ACC112 (cell line): ENCODE measurements around the gene MAP3K4.

Experiments used
- H2AFZ ChIP-seq: fragments of 200-600 bp; sonication (generic); one replicate; pipeline ENCODE4 v1.6.0; 2017; ENCODE audit warnings: antibody characterized with exemption, low read length; ENCODE audit not compliant: unreplicated experiment
- H3K27ac ChIP-seq: fragments of 200-600 bp; sonication (generic); 2 replicates; pipeline ENCODE4 v1.5.1; 2014; ENCODE audit warnings: low read depth, mild to moderate bottlenecking, antibody characterized with exemption, low read length, moderate library complexity
- H3K27me3 ChIP-seq: fragments of 200-600 bp; sonication (generic); 2 replicates; pipeline ENCODE4 v1.6.1; 2014; ENCODE audit warnings: mild to moderate bottlenecking, antibody characterized with exemption, low read length, moderate library complexity, mixed read lengths; ENCODE audit not compliant: insufficient read depth
- H3K36me3 ChIP-seq: fragments of 200-600 bp; sonication (generic); 2 replicates; pipeline ENCODE4 v1.6.1; 2016; ENCODE audit warnings: mild to moderate bottlenecking, antibody characterized with exemption, low read length, moderate library complexity, mixed read lengths; ENCODE audit not compliant: insufficient read depth
- H3K4me1 ChIP-seq: fragments of 200-600 bp; sonication (generic); one replicate; pipeline ENCODE4 v1.6.1; 2016; ENCODE audit warnings: low read length, mixed read lengths; ENCODE audit not compliant: insufficient read depth, unreplicated experiment, control insufficient read depth
- H3K4me3 ChIP-seq: fragments of 200-600 bp; sonication (generic); 2 replicates; pipeline ENCODE4 v1.5.1; 2014; ENCODE audit warnings: mild to moderate bottlenecking, low read depth, low read length
- H3K79me2 ChIP-seq: fragments of 200-600 bp; sonication (generic); one replicate; pipeline ENCODE4 v1.6.0; 2016; ENCODE audit warnings: low read length; ENCODE audit not compliant: control insufficient read depth, unreplicated experiment, insufficient read depth

MAP3K4 gene

GRCh38 chr6:161003336-161003735, 11.8 kb downstream of the MAP3K4 start:
- H3K27me3 ChIP-seq, result no peaks in the 10 kb centered on the region
- H2AFZ ChIP-seq, result no peak overlapping the region
- H3K4me3 ChIP-seq, result no peak overlapping the region
- H3K36me3 ChIP-seq, result no peaks in the 10 kb centered on the region
- H3K27ac ChIP-seq, result no peak overlapping the region
- H3K4me1 ChIP-seq, result peaks cover 3% of the 10 kb centered on the region
- H3K79me2 ChIP-seq, result peaks cover 57% of the 10 kb centered on the region

DNA sequence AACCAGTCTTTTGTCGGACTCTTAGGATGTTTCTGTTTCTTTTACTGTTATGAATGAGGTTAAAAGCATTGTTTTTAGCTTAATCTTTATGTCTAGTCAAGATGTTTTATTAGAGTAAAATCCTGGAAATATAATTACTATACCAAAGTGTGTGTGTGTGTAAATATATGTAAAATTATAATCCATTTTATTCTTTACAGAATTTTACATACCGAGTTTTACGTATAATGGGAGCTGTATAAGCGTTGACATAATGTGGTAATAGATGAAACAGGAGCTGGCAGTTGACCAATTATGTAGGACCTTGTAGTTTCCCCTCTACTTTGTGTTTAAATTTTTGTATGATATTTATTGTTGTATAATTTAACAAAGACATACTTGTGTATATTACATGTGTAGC, 16.7 kb downstream of the MAP3K4 start:
- Histone ChIP-seq H3K27ac (no peak overlapping the region), H3K36me3 (no peaks in the 10 kb centered on the region), H3K27me3 (no peaks in the 10 kb centered on the region), H3K4me1 (peaks cover 32% of the 10 kb centered on the region), H2AFZ (no peak overlapping the region), H3K79me2 (peaks cover 58% of the 10 kb centered on the region), H3K4me3 (no peak overlapping the region)

- H3K4me3 ChIP-seq, result no peak overlapping the region
- no peak overlapping the region for H2AFZ ChIP-seq
- no peak overlapping the region; the same call in 1 of the 2 replicates for H3K27ac ChIP-seq
- H3K79me2 ChIP-seq, result peaks cover 60% of the 10 kb centered on the region
- no peaks in the 10 kb centered on the region for H3K27me3 ChIP-seq
- H3K4me1 ChIP-seq, result peaks cover 37% of the 10 kb centered on the region
- H3K36me3 ChIP-seq, result no peaks in the 10 kb centered on the region
Observed at GRCh38 chr6:161009991-161010390, 18.4 kb downstream of the MAP3K4 start.

DNA sequence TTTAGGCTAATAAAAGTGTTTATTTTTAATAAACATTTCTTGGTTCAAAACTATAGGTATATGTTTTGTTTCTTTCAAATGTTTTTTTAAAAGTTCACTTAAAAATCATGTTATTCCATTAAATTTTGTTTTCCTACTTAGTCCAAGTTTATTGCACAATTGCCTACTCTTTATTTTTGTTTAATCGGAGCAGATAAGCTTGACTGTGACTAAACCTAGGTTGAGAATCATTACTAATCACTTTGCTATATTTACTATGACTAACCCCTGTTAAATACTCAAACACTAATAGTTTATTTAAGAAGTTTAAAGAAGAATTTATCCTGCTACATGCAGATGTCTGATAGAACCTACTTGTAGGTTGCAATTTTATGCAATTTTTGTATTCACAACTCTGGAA, 18.8 kb downstream of the MAP3K4 start:
- peak overlapping the region; percentile 90 for H3K27ac ChIP-seq
- H3K79me2 ChIP-seq, result peaks cover 64% of the 10 kb centered on the region

DNA sequence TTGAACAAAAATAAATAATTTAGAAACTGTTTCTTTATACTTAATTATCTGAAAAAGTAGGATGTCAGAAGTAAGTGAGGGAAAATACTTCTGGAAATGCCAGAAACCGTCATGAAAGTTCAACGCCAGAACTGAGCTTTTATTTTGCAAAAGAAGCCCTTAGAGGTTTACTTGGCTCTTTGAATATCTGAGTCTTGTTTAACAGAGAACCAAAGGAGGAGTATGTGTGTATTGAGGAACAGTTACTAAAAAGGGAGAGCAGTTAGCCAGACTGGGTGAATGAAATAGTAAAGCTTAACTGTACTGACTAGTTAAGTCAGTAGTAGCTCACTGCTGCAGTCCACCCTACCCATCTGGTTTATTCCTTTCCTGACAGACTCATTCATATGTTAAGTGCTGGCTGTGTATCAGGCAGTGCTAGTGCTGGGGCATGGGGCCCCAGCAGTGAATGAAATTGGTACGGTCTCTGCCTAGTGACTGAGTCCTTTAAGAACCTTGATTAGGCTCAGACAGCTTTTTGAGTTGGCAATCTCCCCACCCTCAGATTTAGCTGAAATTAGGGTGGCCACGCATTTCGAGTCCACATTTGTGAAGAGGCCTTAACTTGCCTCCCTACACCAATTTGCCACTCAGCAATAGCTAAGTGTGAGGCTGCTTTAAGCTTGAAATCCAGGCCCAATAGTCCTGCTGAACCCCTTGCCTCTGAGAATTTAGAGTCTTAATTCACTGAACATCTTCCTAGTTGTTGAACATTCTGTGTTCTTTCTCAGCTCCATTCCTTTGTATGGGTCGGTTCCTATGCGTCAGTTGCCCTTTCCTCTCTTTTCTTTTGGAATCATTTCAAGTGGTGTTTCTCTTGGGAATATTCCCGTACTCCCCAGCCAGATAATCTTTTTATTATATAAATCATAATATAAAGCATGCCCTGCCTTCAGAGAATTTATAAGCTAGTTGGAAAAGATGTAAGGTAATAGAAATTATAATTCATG, 20.2 kb downstream of the MAP3K4 start:
- Histone ChIP-seq H3K4me1 (peaks cover 37% of the 10 kb centered on the region), H3K36me3 (no peaks in the 10 kb centered on the region), H2AFZ (no peak overlapping the region), H3K79me2 (peaks cover 67% of the 10 kb centered on the region), H3K27ac (peak overlapping the region; percentile 90), H3K4me3 (peak overlapping the region; percentile 49), H3K27me3 (no peaks in the 10 kb centered on the region)

More for the DNA sequence above, 18.8 kb downstream of the MAP3K4 start:
- Histone ChIP-seq H3K4me3 (peak overlapping the region; percentile 57), H3K4me1 (peaks cover 37% of the 10 kb centered on the region), H2AFZ (no peak overlapping the region), H3K27me3 (no peaks in the 10 kb centered on the region), H3K36me3 (no peaks in the 10 kb centered on the region)

GRCh38 chr6:161013695-161014094, 22.1 kb downstream of the MAP3K4 start:
- Histone ChIP-seq H2AFZ (no peak overlapping the region), H3K27me3 (no peaks in the 10 kb centered on the region), H3K36me3 (no peaks in the 10 kb centered on the region), H3K27ac (no peak overlapping the region), H3K4me1 (peaks cover 37% of the 10 kb centered on the region), H3K79me2 (peaks cover 71% of the 10 kb centered on the region), H3K4me3 (no peak overlapping the region)

- no peak overlapping the region for H3K27ac ChIP-seq
- H2AFZ ChIP-seq, result no peak overlapping the region
- H3K79me2 ChIP-seq, result peaks cover 65% of the 10 kb centered on the region
Observed at GRCh38 chr6:161017766-161018564, 26.4 kb downstream of the MAP3K4 start.

GRCh38 chr6:161019324-161019839, 27.8 kb downstream of the MAP3K4 start:
- H3K4me1 ChIP-seq, result peaks cover 3% of the 10 kb centered on the region
- no peaks in the 10 kb centered on the region for H3K36me3 ChIP-seq
- peaks cover 51% of the 10 kb centered on the region for H3K79me2 ChIP-seq
- no peaks in the 10 kb centered on the region for H3K27me3 ChIP-seq
- no peak overlapping the region for H3K4me3 ChIP-seq
- no peak overlapping the region for H3K27ac ChIP-seq
- no peak overlapping the region for H2AFZ ChIP-seq

More at GRCh38 chr6:161017766-161018564, 26.4 kb downstream of the MAP3K4 start:
- Histone ChIP-seq H3K36me3 (no peaks in the 10 kb centered on the region), H3K4me3 (no peak overlapping the region), H3K27me3 (no peaks in the 10 kb centered on the region), H3K4me1 (peaks cover 7% of the 10 kb centered on the region)

GRCh38 chr6:161021543-161021942, 30.0 kb downstream of the MAP3K4 start:
- H3K36me3 ChIP-seq, result no peaks in the 10 kb centered on the region
- no peak overlapping the region for H3K27ac ChIP-seq
- peaks cover 3% of the 10 kb centered on the region for H3K4me1 ChIP-seq
- no peak overlapping the region for H3K4me3 ChIP-seq
- H3K79me2 ChIP-seq, result peaks cover 37% of the 10 kb centered on the region
- no peaks in the 10 kb centered on the region for H3K27me3 ChIP-seq
- H2AFZ ChIP-seq, result no peak overlapping the region

GRCh38 chr6:161021998-161022743, 30.6 kb downstream of the MAP3K4 start:
- H3K27ac ChIP-seq, result no peak overlapping the region
- peaks cover 3% of the 10 kb centered on the region for H3K4me1 ChIP-seq
- no peaks in the 10 kb centered on the region for H3K36me3 ChIP-seq
- H3K27me3 ChIP-seq, result no peaks in the 10 kb centered on the region
- H3K79me2 ChIP-seq, result peaks cover 37% of the 10 kb centered on the region
- no peak overlapping the region for H3K4me3 ChIP-seq
- no peak overlapping the region for H2AFZ ChIP-seq
